CD4-positive, alpha-beta T cell (primary cell): ENCODE results near the gene ABCA2. TPM values are rescaled to one million over a fixed set of nuclear protein-coding genes. Genes with fewer than 3 reads are reported as not detected.

Source experiments
- ATAC-seq: fragments of 200-7000 bp; cut with Tn5 transposase; one replicate; pipeline ENCODE4 v1.10.0; 2022; ENCODE audit warnings: mild to moderate bottlenecking; ENCODE audit not compliant: poor library complexity
- CTCF ChIA-PET: fragments of 350-600 bp; sonication (Branson Sonifier 250); formaldehyde crosslinking; loops from one replicate; lab custom pipeline; 2021; ENCODE audit warnings: antibody characterized with exemption, inconsistent platforms; lab: Charles Lee
- POLR2A ChIA-PET: fragments of 350-600 bp; sonication (Branson Sonifier 250); formaldehyde crosslinking; loops from one replicate; lab custom pipeline; 2021; ENCODE audit warnings: antibody characterized with exemption, inconsistent platforms; lab: Charles Lee
- DNase-seq, 14 experiments: peaks; one replicate each; pipeline ENCODE4 v3.0.0-alpha.2; 2013 to 2020; ENCODE audit warnings: mixed read lengths in 2 of 14
- H3K27ac ChIP-seq, 2 donors: one replicate each; pipeline versions ENCODE4 v1.5.1 to v1.7.0; 2013; ENCODE audit warnings: low read length in 2 of 2, low read depth in 1 of 2, mild to moderate bottlenecking in 1 of 2
- H3K27me3 ChIP-seq, 2 experiments: 1 replicate in 1 of 2; 2 replicates in 1 of 2; pipeline versions ENCODE4 v1.6.1 to v1.7.0; 2013; ENCODE audit warnings: low read length in 2 of 2, control low read depth in 1 of 2, mild to moderate bottlenecking in 1 of 2, moderate library complexity in 1 of 2; ENCODE audit not compliant: insufficient read depth in 2 of 2, control insufficient read depth in 1 of 2
- H3K36me3 ChIP-seq: one replicate; pipeline ENCODE4 v1.6.1; 2013; ENCODE audit warnings: low read length, control low read depth; ENCODE audit not compliant: insufficient read depth
- H3K4me1 ChIP-seq: one replicate; pipeline ENCODE4 v1.6.1; 2013; ENCODE audit warnings: low read length, control low read depth; ENCODE audit not compliant: insufficient read depth
- H3K4me3 ChIP-seq: one replicate; pipeline ENCODE4 v1.5.1; 2013; ENCODE audit warnings: mild to moderate bottlenecking, low read length, moderate library complexity
- H3K9me3 ChIP-seq, 2 experiments: 1 replicate in 1 of 2; 2 replicates in 1 of 2; pipeline versions ENCODE4 v1.6.1 to v1.7.0; 2013; ENCODE audit warnings: low read length in 2 of 2, mild to moderate bottlenecking in 2 of 2, control low read depth in 1 of 2, moderate library complexity in 1 of 2; ENCODE audit not compliant: control insufficient read depth in 1 of 2, insufficient read depth in 1 of 2
- H3K27ac Mint-ChIP-seq: one replicate; pipeline ENCODE4 v1.8.0; 2020; ENCODE audit warnings: mixed read lengths
- H3K27me3 Mint-ChIP-seq: one replicate; pipeline ENCODE4 v1.8.0; 2021; ENCODE audit warnings: mixed read lengths
- H3K36me3 Mint-ChIP-seq: one replicate; pipeline ENCODE4 v1.8.0; 2021; ENCODE audit warnings: low read depth, mixed read lengths
- H3K4me1 Mint-ChIP-seq: one replicate; pipeline ENCODE4 v1.8.0; 2021; ENCODE audit warnings: low read depth, mixed read lengths
- H3K4me3 Mint-ChIP-seq: one replicate; pipeline ENCODE4 v1.8.0; 2020; ENCODE audit warnings: mild to moderate bottlenecking, mixed read lengths
- H3K9me3 Mint-ChIP-seq: one replicate; pipeline ENCODE4 v1.8.0; 2020; ENCODE audit warnings: mixed read lengths
- CTCF ChIP-seq: fragments of 200-600 bp; IDR thresholded peaks from one replicate; pipeline ENCODE4 v1.8.0; 2022; ENCODE audit warnings: antibody characterized with exemption, mild to moderate bottlenecking
- intact Hi-C, 2 experiments: fragments of 100-400 bp; cut with DNase I in 1 of 2; cut with micrococcal nuclease in 1 of 2; formaldehyde crosslinking; loops; one replicate each; pipeline versions ENCODE4 v1.15.1 to v1.9.0; 2023 to 2025; cut with DNase I, micrococcal nuclease
- total RNA-seq, 174 experiments: library from RNA in 2 of 174; stranded (reverse) in 2 of 174; gene quantifications; one replicate each; pipeline ENCODE4 v1.2.3 and lab custom pipeline; 2021 to 2026

ABCA2 gene
- total RNA-seq, 2 experiments from 2014 or later: 80.1 to 86.8 TPM

GRCh38 chr9:137050570-137050969 lies 22.5 kb upstream of the ABCA2 start:
- H3K4me3 Mint-ChIP-seq: no peak overlapping the region
- no peaks in the 10 kb centered on the region for H3K4me1 Mint-ChIP-seq
- H3K36me3 Mint-ChIP-seq: no peaks in the 10 kb centered on the region
- Histone ChIP-seq H3K36me3 (no peaks in the 10 kb centered on the region), H3K4me3 (no peak overlapping the region), H3K4me1 (peaks cover 39% of the 10 kb centered on the region), H3K27me3 (peaks cover 67 to 69% of the 10 kb centered on the region in 2 experiments), H3K9me3 (peaks cover 0 to 52% of the 10 kb centered on the region in 2 experiments), H3K27ac (no peak overlapping the region)
- intact Hi-C loops: no loop called here
- ATAC-seq (no peak), DNase-seq (no peak)
- H3K27me3 Mint-ChIP-seq: peaks cover 47% of the 10 kb centered on the region
- no peak overlapping the region for H3K27ac Mint-ChIP-seq
- ChIA-PET CTCF (no interaction called here), POLR2A (no interaction called here)
- H3K9me3 Mint-ChIP-seq: no peaks in the 10 kb centered on the region
- no peak for TF ChIP-seq CTCF

GRCh38 chr9:137049544-137050449 lies 21.8 kb upstream of the ABCA2 start:
- peak overlapping the region; percentile 45 for H3K4me3 Mint-ChIP-seq
- H3K36me3 Mint-ChIP-seq: no peaks in the 10 kb centered on the region

More at GRCh38 chr9:137049544-137050449, 21.8 kb upstream of the ABCA2 start:
- intact Hi-C loops: loop anchor here in 1 of 2 experiments (5.0 kb wide), 1 partner anchor 178 kb away; the partner anchor contains the start of genes CYSRT1 and RNF224
- ATAC-seq (peak; percentile 40), DNase-seq (peak in 11 of 14 experiments; percentile 26 to 78 (median 50))
- POLR2A ChIA-PET: no interaction called here
- Mint-ChIP-seq H3K27me3 (peaks cover 53% of the 10 kb centered on the region), H3K4me1 (no peaks in the 10 kb centered on the region), H3K9me3 (no peaks in the 10 kb centered on the region), H3K27ac (no peak overlapping the region)
- Histone ChIP-seq H3K9me3 (peaks cover 0 to 52% of the 10 kb centered on the region in 2 experiments), H3K4me1 (peaks cover 47% of the 10 kb centered on the region), H3K27me3 (peaks cover 71 to 75% of the 10 kb centered on the region in 2 experiments), H3K36me3 (no peaks in the 10 kb centered on the region), H3K4me3 (no peak overlapping the region), H3K27ac (no peak overlapping the region)
- TF ChIP-seq CTCF: peak; percentile 24
- CTCF ChIA-PET: interaction anchor here (1.1 to 1.2 kb wide), 2 partner anchors 14 to 15 kb away, joined by 3 to 4 read pairs; no protein-coding TSS in a partner anchor
